HCT116 (cell line): ENCODE measurements around the gene DYNC1I1.

Experiments used
- EZH2 ChIP-seq: fragments of 200-600 bp; sonication (generic); IDR thresholded peaks from 2 replicates; pipeline ENCODE4 v1.6.1; 2017; ENCODE audit warnings: antibody characterized with exemption, mixed run types
- EZH2phosphoT487 ChIP-seq: fragments of 200-600 bp; IDR thresholded peaks from 2 replicates; pipeline ENCODE4 v1.6.1; 2018; ENCODE audit warnings: antibody characterized with exemption, borderline replicate concordance
- ZFX ChIP-seq: fragments of 450-650 bp; IDR thresholded peaks from 2 replicates; pipeline ENCODE4 v1.6.1; 2017
- TF ChIP-seq, protein P1 (sequence below), 3 experiments: fragments of 200-600 bp in 1 of 3; sonication (generic) in 1 of 3; IDR thresholded peaks in 2 of 3; conservative IDR thresholded peaks in 1 of 3; 2 replicates each; pipeline ENCODE4 v1.5.1; 2012 to 2017; ENCODE audit warnings: low read depth in 2 of 3, low read length in 2 of 3, antibody characterized with exemption in 1 of 3, borderline replicate concordance in 1 of 3, control low read depth in 1 of 3, mild to moderate bottlenecking in 1 of 3, mixed read lengths in 1 of 3, mixed run types in 1 of 3, moderate library complexity in 1 of 3; ENCODE audit not compliant: insufficient read depth in 1 of 3
- TF ChIP-seq, protein P2 (sequence below): IDR thresholded peaks from 2 replicates; pipeline ENCODE4 v1.6.1; 2012

DNA sequence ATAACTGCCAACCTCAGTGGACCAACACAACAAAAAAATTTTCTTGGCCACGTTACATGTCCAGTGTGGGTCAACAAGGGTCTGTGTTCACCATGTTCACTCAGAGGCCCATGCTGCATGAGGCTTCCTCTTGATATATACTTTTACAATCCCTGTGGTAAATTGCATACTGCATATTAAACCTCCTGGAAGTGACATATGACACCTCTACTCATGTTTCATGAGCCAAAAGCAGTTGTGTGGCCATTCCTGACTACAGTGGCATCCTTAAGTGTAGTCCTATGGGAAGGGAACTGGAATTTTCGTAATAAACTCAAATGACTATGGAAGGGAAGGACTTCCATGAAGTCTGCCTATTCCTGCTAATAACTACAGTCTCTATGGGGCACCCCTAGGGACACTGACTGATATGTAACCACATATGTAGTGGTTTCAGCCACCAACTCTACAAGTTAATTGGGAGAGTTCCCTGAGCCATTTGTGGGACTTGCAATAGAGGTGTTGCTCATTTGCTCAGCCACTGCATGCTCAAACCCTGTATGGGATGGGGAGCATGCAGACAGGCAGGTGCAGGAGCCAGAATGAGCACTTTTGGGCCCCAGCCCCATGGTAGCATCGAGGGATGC, 9.7 kb downstream of the DYNC1I1 start:
- TF ChIP-seq EZH2 (no peak), EZH2phosphoT487 (no peak), ZFX (no peak)
- TF ChIP-seq, protein P1, sequence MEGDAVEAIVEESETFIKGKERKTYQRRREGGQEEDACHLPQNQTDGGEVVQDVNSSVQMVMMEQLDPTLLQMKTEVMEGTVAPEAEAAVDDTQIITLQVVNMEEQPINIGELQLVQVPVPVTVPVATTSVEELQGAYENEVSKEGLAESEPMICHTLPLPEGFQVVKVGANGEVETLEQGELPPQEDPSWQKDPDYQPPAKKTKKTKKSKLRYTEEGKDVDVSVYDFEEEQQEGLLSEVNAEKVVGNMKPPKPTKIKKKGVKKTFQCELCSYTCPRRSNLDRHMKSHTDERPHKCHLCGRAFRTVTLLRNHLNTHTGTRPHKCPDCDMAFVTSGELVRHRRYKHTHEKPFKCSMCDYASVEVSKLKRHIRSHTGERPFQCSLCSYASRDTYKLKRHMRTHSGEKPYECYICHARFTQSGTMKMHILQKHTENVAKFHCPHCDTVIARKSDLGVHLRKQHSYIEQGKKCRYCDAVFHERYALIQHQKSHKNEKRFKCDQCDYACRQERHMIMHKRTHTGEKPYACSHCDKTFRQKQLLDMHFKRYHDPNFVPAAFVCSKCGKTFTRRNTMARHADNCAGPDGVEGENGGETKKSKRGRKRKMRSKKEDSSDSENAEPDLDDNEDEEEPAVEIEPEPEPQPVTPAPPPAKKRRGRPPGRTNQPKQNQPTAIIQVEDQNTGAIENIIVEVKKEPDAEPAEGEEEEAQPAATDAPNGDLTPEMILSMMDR (IDR thresholded peaks at IDR 0.05 in 2 of 3, conservative IDR thresholded peaks at IDR 0.05 in 1 of 3; ENCODE audit: borderline replicate concordance in 1 of 3, insufficient read depth in 1 of 3, low read depth in 2 of 3, low read length in 2 of 3), result no peak
- TF ChIP-seq, protein P2, sequence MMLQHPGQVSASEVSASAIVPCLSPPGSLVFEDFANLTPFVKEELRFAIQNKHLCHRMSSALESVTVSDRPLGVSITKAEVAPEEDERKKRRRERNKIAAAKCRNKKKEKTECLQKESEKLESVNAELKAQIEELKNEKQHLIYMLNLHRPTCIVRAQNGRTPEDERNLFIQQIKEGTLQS, result no peak
